Activated CD4-positive, alpha-beta T cell treated with anti-CD3 and anti-CD28 coated beads, Interleukin-2, amount 50 U/mL, for 1 hour (primary cell): ENCODE results near the gene SPON2.

Experiments used
- DNase-seq: peaks from one replicate; pipeline ENCODE4 v3.0.0-alpha.2; 2020

The SPON2 gene

GRCh38 chr4:1194010-1194900 lies 21.9 kb upstream of the SPON2 start:
- DNase-seq: no peak

GRCh38 chr4:1193206-1194009 lies 21.0 kb upstream of the SPON2 start:
- no peak for DNase-seq

- DNase-seq: no peak
Observed at GRCh38 chr4:1192493-1193205, 20.3 kb upstream of the SPON2 start.

GRCh38 chr4:1192091-1192492 lies 19.7 kb upstream of the SPON2 start:
- DNase-seq: no peak

GRCh38 chr4:1191621-1192020 lies 19.2 kb upstream of the SPON2 start:
- DNase-seq: no peak

GRCh38 chr4:1187182-1187581 lies 14.8 kb upstream of the SPON2 start:
- DNase-seq: no peak

- no peak for DNase-seq
Observed at GRCh38 chr4:1183985-1184773, 11.8 kb upstream of the SPON2 start.

GRCh38 chr4:1182313-1182712 lies 9.9 kb upstream of the SPON2 start:
- no peak for DNase-seq

- DNase-seq: no peak
Observed at GRCh38 chr4:1180663-1181062, 8.3 kb upstream of the SPON2 start.

- DNase-seq: no peak
Observed at GRCh38 chr4:1179976-1180375, 7.6 kb upstream of the SPON2 start.

GRCh38 chr4:1179089-1179441 lies 6.7 kb upstream of the SPON2 start:
- no peak for DNase-seq

- DNase-seq: no peak
Observed at GRCh38 chr4:1178300-1179088, 6.1 kb upstream of the SPON2 start.

- no peak for DNase-seq
Observed at GRCh38 chr4:1177274-1178141, 5.1 kb upstream of the SPON2 start.

GRCh38 chr4:1176398-1177273 lies 4.3 kb upstream of the SPON2 start:
- DNase-seq: no peak

- no peak for DNase-seq
Observed at GRCh38 chr4:1175635-1176229, 3.3 kb upstream of the SPON2 start.

GRCh38 chr4:1174941-1175634 lies 2.7 kb upstream of the SPON2 start:
- no peak for DNase-seq

- DNase-seq: no peak
Observed at GRCh38 chr4:1172971-1173757, 781 bp upstream of the SPON2 start.
